Thyroid gland (tissue), 4 donors: ENCODE results near the gene PRDM1. TPM values are rescaled to one million over a fixed set of nuclear protein-coding genes. Genes with fewer than 3 reads are reported as not detected.

ENCODE experiments used
- DNase-seq, 2 donors: peaks; one replicate each; pipeline ENCODE4 v3.0.0-alpha.2; 2019
- H3K27ac ChIP-seq, 3 donors: fragments of 200-600 bp; sonication (generic); 1 replicate in 2 of 3; 2 replicates in 1 of 3; pipeline ENCODE4 v1.5.1; 2016 to 2019; ENCODE audit warnings: mild to moderate bottlenecking in 1 of 3, moderate library complexity in 1 of 3
- H3K27me3 ChIP-seq: fragments of 200-600 bp; sonication (generic); one replicate; pipeline ENCODE4 v1.5.1; 2019
- H3K36me3 ChIP-seq, 2 donors: fragments of 200-600 bp; sonication (generic); one replicate each; pipeline ENCODE4 v1.5.1; 2016 to 2019
- H3K4me1 ChIP-seq, 2 donors: fragments of 200-600 bp; sonication (generic); one replicate each; pipeline ENCODE4 v1.5.1; 2017 to 2019
- H3K4me3 ChIP-seq, 3 donors: fragments of 200-600 bp; sonication (generic); replicated peaks in 1 of 3; 1 replicate in 2 of 3; 2 replicates in 1 of 3; pipeline ENCODE4 v1.5.1; 2016; ENCODE audit warnings: mild to moderate bottlenecking in 1 of 3
- H3K9me3 ChIP-seq: fragments of 200-600 bp; sonication (generic); one replicate; pipeline ENCODE4 v1.5.1; 2017
- CTCF ChIP-seq, 6 experiments: fragments of 200-600 bp in 3 of 6; fragments of 450-650 bp in 3 of 6; sonication (generic) in 3 of 6; IDR thresholded peaks; one replicate each; pipeline ENCODE4 v1.5.1; 2016 to 2019; ENCODE audit warnings: antibody characterized with exemption in 6 of 6, mild to moderate bottlenecking in 2 of 6, inconsistent platforms in 1 of 6, moderate library complexity in 1 of 6
- POLR2A ChIP-seq, 2 donors: fragments of 450-650 bp; IDR thresholded peaks; one replicate each; pipeline ENCODE4 v1.6.1; 2017; ENCODE audit warnings: antibody characterized with exemption in 2 of 2, mild to moderate bottlenecking in 2 of 2, moderate library complexity in 1 of 2
- WGBS, 2 donors: methylation state at CpG; one replicate each; pipeline ENCODE4 v1.1.5; 2017; 5-methylcytosine and 5-hydroxymethylcytosine counted together
- intact Hi-C: fragments of 100-400 bp; cut with DNase I; formaldehyde crosslinking; loops from one replicate; pipeline ENCODE4 v1.15.1; 2023
- total RNA-seq, 4 donors: library from RNA; depleted of rRNA; stranded (reverse); fragments of >200 nt; gene quantifications; one replicate each; pipeline ENCODE4 v1.2.3, GENCODE V29; 2016

The PRDM1 gene
- total RNA-seq, 4 donors from 2014 or later: 5.6 to 7.6 (median 7.0) TPM

- DNase-seq: no peak
- no peaks in the 10 kb centered on the region for H3K27me3 ChIP-seq
- no peaks in the 10 kb centered on the region for H3K36me3 ChIP-seq
- H3K4me1 ChIP-seq: no peaks in the 10 kb centered on the region
- intact Hi-C loops: no loop called here
- H3K9me3 ChIP-seq: no peaks in the 10 kb centered on the region
- no peak overlapping the region for H3K27ac ChIP-seq
- WGBS, 2 donors: 88 to 91% methylated on average over 12 of the region's 12 CpGs
- TF ChIP-seq POLR2A (IDR thresholded peaks at IDR 0.05) (no peak), CTCF (IDR thresholded peaks at IDR 0.05) (no peak)
- H3K4me3 ChIP-seq: no peak overlapping the region
Observed at GRCh38 chr6:106155219-106155830, 69.2 kb downstream of the PRDM1 start.

- Histone ChIP-seq H3K27ac (no peak overlapping the region), H3K27me3 (no peaks in the 10 kb centered on the region), H3K36me3 (no peaks in the 10 kb centered on the region), H3K4me1 (no peaks in the 10 kb centered on the region), H3K9me3 (no peaks in the 10 kb centered on the region), H3K4me3 (no peak overlapping the region)
- no peak for DNase-seq
- TF ChIP-seq CTCF (IDR thresholded peaks at IDR 0.05) (no peak), POLR2A (IDR thresholded peaks at IDR 0.05) (no peak)
- WGBS, 2 donors: 87 to 90% methylated on average over 3 of the region's 3 CpGs
- intact Hi-C loops: no loop called here
Observed at GRCh38 chr6:106156413-106156812, 70.3 kb downstream of the PRDM1 start.

GRCh38 chr6:106156863-106157262, 70.7 kb downstream of the PRDM1 start:
- TF ChIP-seq CTCF (IDR thresholded peaks at IDR 0.05) (no peak), POLR2A (IDR thresholded peaks at IDR 0.05) (no peak)

GRCh38 chr6:106158816-106159215, 72.7 kb downstream of the PRDM1 start:
- H3K27me3 ChIP-seq: no peaks in the 10 kb centered on the region
- H3K36me3 ChIP-seq: no peaks in the 10 kb centered on the region
- no peak for DNase-seq
- intact Hi-C loops: no loop called here
- no peak overlapping the region for H3K4me3 ChIP-seq
- no peaks in the 10 kb centered on the region for H3K4me1 ChIP-seq
- TF ChIP-seq POLR2A (IDR thresholded peaks at IDR 0.05) (no peak), CTCF (IDR thresholded peaks at IDR 0.05) (no peak)
- no peak overlapping the region for H3K27ac ChIP-seq
- WGBS, 2 donors: 64 to 86% methylated on average over 1 of the region's 1 CpG
- no peaks in the 10 kb centered on the region for H3K9me3 ChIP-seq

More at GRCh38 chr6:106156863-106157262, 70.7 kb downstream of the PRDM1 start:
- no peak for DNase-seq
- H3K9me3 ChIP-seq: no peaks in the 10 kb centered on the region
- WGBS, 2 donors: 75 to 76% methylated on average over 3 of the region's 3 CpGs
- H3K4me1 ChIP-seq: no peaks in the 10 kb centered on the region
- intact Hi-C loops: no loop called here
- H3K4me3 ChIP-seq: no peak overlapping the region
- H3K27me3 ChIP-seq: no peaks in the 10 kb centered on the region
- H3K27ac ChIP-seq: no peak overlapping the region
- no peaks in the 10 kb centered on the region for H3K36me3 ChIP-seq

Other genes starting within 250 kb of the PRDM1 start
- gene ATG5, start 239.4 kb downstream of the PRDM1 start, total RNA-seq: 10 to 100 TPM; 44.4 to 58.7 (median 48.7) TPM